22Rv1 (cell line): ENCODE measurements around the gene TMEM144.

Source experiments
- H3K27ac ChIP-seq: fragments of 450-650 bp; 2 replicates; pipeline ENCODE4 v1.5.1; 2017
- CTCF ChIP-seq: fragments of 450-650 bp; IDR thresholded peaks from 2 replicates; pipeline ENCODE4 v1.5.1; 2017; ENCODE audit warnings: mild to moderate bottlenecking
- ZFX ChIP-seq: fragments of 450-650 bp; IDR thresholded peaks from 2 replicates; pipeline ENCODE4 v1.6.1; 2017; ENCODE audit warnings: antibody characterized with exemption, borderline replicate concordance

TMEM144 gene

GRCh38 chr4:158209825-158210807, at the start of gene TMEM144:
Gene TMEM144 (plus strand): TSS chr4:158210486. CDS start chr4:158212668, 2,182 bp downstream.
- TF ChIP-seq ZFX (no peak), CTCF (peak; percentile 33)
- peak within 1 kb of the TSS; percentile 82 for H3K27ac ChIP-seq

- H3K27ac ChIP-seq = no peak overlapping the region
- no peak for TF ChIP-seq CTCF
Measured at GRCh38 chr4:158161551-158162354, 48.5 kb upstream of the TMEM144 start.

DNA sequence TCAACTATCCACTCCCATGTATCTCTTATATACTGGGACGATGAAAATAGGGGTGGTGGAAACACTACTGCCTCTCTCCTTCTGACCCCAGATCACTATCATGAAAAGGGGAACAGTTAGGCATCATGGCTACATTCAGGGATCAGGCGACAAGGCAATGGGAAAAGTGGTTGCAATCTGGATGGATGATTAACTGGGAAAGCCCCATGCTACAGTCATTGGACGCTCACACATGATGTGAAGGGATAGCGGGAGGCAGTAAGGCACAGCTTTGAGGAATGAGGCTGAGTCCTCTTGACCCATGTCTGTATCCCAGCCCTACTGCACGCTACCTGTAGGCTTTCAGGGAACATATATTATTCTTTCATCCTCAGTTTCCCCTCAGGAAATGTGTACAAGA, 47.7 kb upstream of the TMEM144 start:
- no peak for TF ChIP-seq ZFX
- TF ChIP-seq CTCF = no peak
- no peak overlapping the region for H3K27ac ChIP-seq

- TF ChIP-seq ZFX (no peak), CTCF (no peak)
- no peak overlapping the region for H3K27ac ChIP-seq
Measured at GRCh38 chr4:158163941-158164767, 46.1 kb upstream of the TMEM144 start.

GRCh38 chr4:158164768-158165213, 45.5 kb upstream of the TMEM144 start:
- no peak overlapping the region for H3K27ac ChIP-seq
- no peak for TF ChIP-seq ZFX
- no peak for TF ChIP-seq CTCF

GRCh38 chr4:158166701-158167100, 43.6 kb upstream of the TMEM144 start:
- TF ChIP-seq CTCF = no peak
- no peak for TF ChIP-seq ZFX
- no peak overlapping the region for H3K27ac ChIP-seq
